ENCODE data around the gene FAM20A. TPM values are rescaled to one million over a fixed set of nuclear protein-coding genes. Genes with fewer than 3 reads are reported as not detected.

Gene FAM20A
- polyA plus RNA-seq, 3 donors = 0.91 to 1.6 TPM; not detected in 1

GRCh38 chr17:68646626-68647526 lies 45.7 kb upstream of the FAM20A start:
- no peak for TF ChIP-seq CTCF (IDR thresholded peaks at IDR 0.05)

GRCh38 chr17:68642118-68642412 lies 40.9 kb upstream of the FAM20A start:
- intact Hi-C loops (cut with micrococcal nuclease) = no loop called here

More at GRCh38 chr17:68646626-68647526, 45.7 kb upstream of the FAM20A start:
- H3K9me3 Mint-ChIP-seq = peaks cover 3 to 7% (median 6%) of the 10 kb centered on the region in 7 donors
- H3K36me3 Mint-ChIP-seq = no peaks in the 10 kb centered on the region
- H3K9ac ChIP-seq (ENCODE audit: insufficient read depth, low read length, poor library complexity, severe bottlenecking) = no peak overlapping the region
- no peak overlapping the region for H3K27ac Mint-ChIP-seq
- H3K4me2 ChIP-seq (replicated peaks; ENCODE audit: extremely low read depth, low read length, poor library complexity, severe bottlenecking) = no peak overlapping the region
- 97% methylated on average over 10 of the region's 11 CpGs for WGBS (ENCODE audit: insufficient coverage)
- no peaks in the 10 kb centered on the region for H3K4me1 ChIP-seq (ENCODE audit: control insufficient read depth in 1 of 2, insufficient read depth in 2 of 2, low read length in 2 of 2)
- H3K27me3 Mint-ChIP-seq (ENCODE audit: low read depth in 3 of 3) = peaks cover 2 to 4% (median 3%) of the 10 kb centered on the region in 3 donors
- no peak overlapping the region for H3K27ac ChIP-seq (ENCODE audit: low read depth in 1 of 2, low read length in 2 of 2)
- no peak overlapping the region for H3K4me3 ChIP-seq (replicated peaks in 1 of 3; ENCODE audit: low read depth in 2 of 3, low read length in 3 of 3)
- H4K20me1 ChIP-seq (ENCODE audit: insufficient read depth, low read length) = no peaks in the 10 kb centered on the region
- no peak overlapping the region for H3K4me3 Mint-ChIP-seq
- no peaks in the 10 kb centered on the region for H3K36me3 ChIP-seq (replicated peaks in 1 of 2; ENCODE audit: control insufficient read depth in 1 of 2, insufficient read depth in 2 of 2, low read length in 2 of 2)
- no peak overlapping the region for H2AFZ ChIP-seq (ENCODE audit: insufficient read depth, low read depth, low read length, poor library complexity, severe bottlenecking)
- DNase-seq = no peak
- H3K4me1 Mint-ChIP-seq = no peaks in the 10 kb centered on the region
- no peaks in the 10 kb centered on the region for H3K79me2 ChIP-seq (ENCODE audit: insufficient read depth, low read length)
- intact Hi-C loops (cut with micrococcal nuclease) = no loop called here
- H3K27me3 ChIP-seq (ENCODE audit: control insufficient read depth in 2 of 2, insufficient read depth in 2 of 2, low read length in 2 of 2) = no peaks in the 10 kb centered on the region
- peaks cover 4 to 5% of the 10 kb centered on the region in 2 donors for H3K9me3 ChIP-seq (replicated peaks in 1 of 2; ENCODE audit: control insufficient read depth in 1 of 2, insufficient read depth in 1 of 2, low read length in 2 of 2)

More at GRCh38 chr17:68642118-68642412, 40.9 kb upstream of the FAM20A start:
- H3K36me3 ChIP-seq (replicated peaks in 1 of 2; ENCODE audit: control insufficient read depth in 1 of 2, insufficient read depth in 2 of 2, low read length in 2 of 2) = no peaks in the 10 kb centered on the region
- H3K27ac Mint-ChIP-seq = no peak overlapping the region
- DNase-seq = no peak
- no peak overlapping the region for H3K27ac ChIP-seq (ENCODE audit: low read depth in 1 of 2, low read length in 2 of 2)
- 100% methylated on average over 1 of the region's 4 CpGs for WGBS (ENCODE audit: insufficient coverage)
- no peaks in the 10 kb centered on the region for H3K79me2 ChIP-seq (ENCODE audit: insufficient read depth, low read length)
- H3K4me2 ChIP-seq (replicated peaks; ENCODE audit: extremely low read depth, low read length, poor library complexity, severe bottlenecking) = no peak overlapping the region
- no peak for TF ChIP-seq CTCF (IDR thresholded peaks at IDR 0.05)
- H3K9me3 ChIP-seq (replicated peaks in 1 of 2; ENCODE audit: control insufficient read depth in 1 of 2, insufficient read depth in 1 of 2, low read length in 2 of 2) = peaks cover 0 to 4% of the 10 kb centered on the region in 2 donors
- peaks cover 0 to 9% (median 4%) of the 10 kb centered on the region in 7 donors for H3K9me3 Mint-ChIP-seq
- H3K4me3 Mint-ChIP-seq = no peak overlapping the region
- no peak overlapping the region for H3K4me3 ChIP-seq (replicated peaks in 1 of 3; ENCODE audit: low read depth in 2 of 3, low read length in 3 of 3)
- H3K4me1 ChIP-seq (ENCODE audit: control insufficient read depth in 1 of 2, insufficient read depth in 2 of 2, low read length in 2 of 2) = no peaks in the 10 kb centered on the region
- H3K9ac ChIP-seq (ENCODE audit: insufficient read depth, low read length, poor library complexity, severe bottlenecking) = no peak overlapping the region
- peaks cover 0 to 2% of the 10 kb centered on the region in 2 donors for H3K27me3 ChIP-seq (ENCODE audit: control insufficient read depth in 2 of 2, insufficient read depth in 2 of 2, low read length in 2 of 2)
- H3K4me1 Mint-ChIP-seq = no peaks in the 10 kb centered on the region
- no peaks in the 10 kb centered on the region for H3K36me3 Mint-ChIP-seq
- H2AFZ ChIP-seq (ENCODE audit: insufficient read depth, low read depth, low read length, poor library complexity, severe bottlenecking) = no peak overlapping the region
- peaks cover 5 to 12% (median 6%) of the 10 kb centered on the region in 3 donors for H3K27me3 Mint-ChIP-seq (ENCODE audit: low read depth in 3 of 3)
- H4K20me1 ChIP-seq (ENCODE audit: insufficient read depth, low read length) = no peaks in the 10 kb centered on the region

Measured in CD14-positive monocyte (primary cell).